ENCODE results near the gene FAM171A2.

DNA sequence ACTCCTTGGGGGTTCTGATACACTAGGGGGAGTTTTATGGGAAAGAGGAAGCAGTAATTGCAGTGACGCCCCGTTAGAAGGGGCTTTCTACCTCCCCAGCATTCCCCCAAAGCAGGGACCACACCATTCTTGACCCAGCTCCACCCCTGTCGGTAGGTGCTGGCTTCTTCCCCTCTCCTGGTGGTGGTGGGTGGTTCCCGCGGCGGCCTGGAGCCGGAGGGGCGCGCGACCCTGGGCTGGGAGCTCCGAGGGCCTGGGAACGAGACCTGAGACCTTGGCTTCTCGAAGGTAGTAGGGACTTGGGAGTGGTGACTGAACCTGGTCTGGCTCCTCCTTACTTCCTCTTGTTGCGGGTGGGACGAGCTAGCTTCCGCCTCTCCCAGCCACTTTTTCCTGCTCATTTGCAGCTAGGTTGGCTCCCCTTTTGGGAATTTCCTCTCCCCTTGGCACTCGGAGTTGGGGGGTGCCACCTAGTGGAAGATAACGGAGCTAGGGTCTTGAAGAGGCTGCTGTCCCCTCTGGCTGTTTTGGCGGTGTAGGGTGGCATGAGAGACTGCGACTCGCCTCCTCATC, 18.1 kb downstream of the FAM171A2 start:
- TF ChIP-seq, protein P1, sequence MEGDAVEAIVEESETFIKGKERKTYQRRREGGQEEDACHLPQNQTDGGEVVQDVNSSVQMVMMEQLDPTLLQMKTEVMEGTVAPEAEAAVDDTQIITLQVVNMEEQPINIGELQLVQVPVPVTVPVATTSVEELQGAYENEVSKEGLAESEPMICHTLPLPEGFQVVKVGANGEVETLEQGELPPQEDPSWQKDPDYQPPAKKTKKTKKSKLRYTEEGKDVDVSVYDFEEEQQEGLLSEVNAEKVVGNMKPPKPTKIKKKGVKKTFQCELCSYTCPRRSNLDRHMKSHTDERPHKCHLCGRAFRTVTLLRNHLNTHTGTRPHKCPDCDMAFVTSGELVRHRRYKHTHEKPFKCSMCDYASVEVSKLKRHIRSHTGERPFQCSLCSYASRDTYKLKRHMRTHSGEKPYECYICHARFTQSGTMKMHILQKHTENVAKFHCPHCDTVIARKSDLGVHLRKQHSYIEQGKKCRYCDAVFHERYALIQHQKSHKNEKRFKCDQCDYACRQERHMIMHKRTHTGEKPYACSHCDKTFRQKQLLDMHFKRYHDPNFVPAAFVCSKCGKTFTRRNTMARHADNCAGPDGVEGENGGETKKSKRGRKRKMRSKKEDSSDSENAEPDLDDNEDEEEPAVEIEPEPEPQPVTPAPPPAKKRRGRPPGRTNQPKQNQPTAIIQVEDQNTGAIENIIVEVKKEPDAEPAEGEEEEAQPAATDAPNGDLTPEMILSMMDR (IDR thresholded peaks at IDR 0.05; ENCODE audit: low read depth, low read length), result peak; percentile 75
- TF ChIP-seq POLR2A (IDR thresholded peaks at IDR 0.05; ENCODE audit: extremely low read depth, insufficient read length) (no peak), MYC (IDR thresholded peaks at IDR 0.05; ENCODE audit: low read depth, low read length) (no peak)

All from NB4 (cell line).